ENCODE measurements around the gene SH3PXD2B. TPM values are rescaled to one million over a fixed set of nuclear protein-coding genes. Genes with fewer than 3 reads are reported as not detected.
"Not testable (repeated sequence)": the region's sequence is repeated elsewhere in the genome, so short reads cannot be mapped to it uniquely, and the experiment has no call there.

SH3PXD2B gene
- total RNA-seq, 2 donors from 2014 or later = 0.12 to 0.21 TPM

DNA sequence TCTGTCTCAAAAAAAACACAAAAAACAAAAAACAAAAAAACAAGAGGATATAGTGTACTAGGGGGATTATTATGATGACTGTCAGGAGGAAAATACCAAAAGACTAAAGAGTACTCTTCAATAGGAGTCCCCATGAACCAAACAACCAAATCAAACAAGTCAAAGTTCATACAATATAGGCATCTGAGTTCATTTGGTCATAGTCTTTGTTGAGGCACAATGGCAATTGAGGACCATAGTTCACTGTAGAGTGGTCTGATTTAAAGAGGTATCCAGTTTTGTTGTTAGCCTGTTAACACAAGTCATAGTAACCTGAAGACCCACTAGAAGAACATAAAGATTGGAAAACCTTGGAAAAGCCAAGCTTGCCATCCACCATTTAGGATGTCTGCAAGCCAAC, 159.5 kb downstream of the SH3PXD2B start:
- no peak overlapping the region for H3K4me3 Mint-ChIP-seq
- no peak overlapping the region for H3K27ac Mint-ChIP-seq

DNA sequence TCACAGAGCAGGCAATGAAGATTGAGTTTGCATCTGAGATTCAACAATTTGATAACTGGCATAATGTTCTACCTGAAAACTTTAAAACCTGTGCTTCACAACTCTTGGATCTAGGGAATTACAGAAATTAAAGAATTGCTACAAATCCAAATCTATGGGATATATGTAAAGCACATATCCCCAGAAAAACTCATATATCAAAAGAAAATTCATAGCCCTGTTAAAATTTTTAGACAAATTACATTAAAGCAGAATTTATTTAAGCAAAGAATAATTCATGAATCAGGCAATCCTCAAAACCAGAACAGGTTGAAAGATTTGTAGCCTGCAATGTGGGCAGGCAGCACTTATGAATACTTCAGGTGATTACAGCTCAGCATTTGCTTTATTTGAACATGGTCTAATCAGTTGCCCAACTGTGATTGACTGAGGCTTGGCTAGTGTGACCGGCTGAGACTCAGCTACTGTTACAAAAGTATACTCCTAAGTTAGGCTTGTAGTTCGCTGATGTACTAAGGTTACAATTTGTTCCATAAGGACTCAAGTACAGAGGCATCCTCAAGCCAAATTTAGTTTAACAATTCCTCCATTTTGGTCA, 160.5 kb downstream of the SH3PXD2B start:
- H3K27me3 Mint-ChIP-seq = peaks cover 6% of the 10 kb centered on the region
- no peaks in the 10 kb centered on the region for H3K9me3 ChIP-seq (ENCODE audit: control insufficient read depth, low read length, poor library complexity, severe bottlenecking)
- H3K4me1 Mint-ChIP-seq = peaks cover 4% of the 10 kb centered on the region
- DNase-seq = no peak
- no peak for ATAC-seq
- no peak overlapping the region for H3K4me3 Mint-ChIP-seq
- H3K27ac Mint-ChIP-seq = no peak overlapping the region
- no peaks in the 10 kb centered on the region for H3K36me3 Mint-ChIP-seq (ENCODE audit: low read depth)

More for the DNA sequence above, 159.5 kb downstream of the SH3PXD2B start:
- Mint-ChIP-seq H3K4me1 (peaks cover 4% of the 10 kb centered on the region), H3K27me3 (peaks cover 6% of the 10 kb centered on the region), H3K36me3 (ENCODE audit: low read depth) (no peaks in the 10 kb centered on the region)
- ATAC-seq (no peak), DNase-seq (no peak)
- H3K9me3 ChIP-seq (ENCODE audit: control insufficient read depth, low read length, poor library complexity, severe bottlenecking) = no peaks in the 10 kb centered on the region

DNA sequence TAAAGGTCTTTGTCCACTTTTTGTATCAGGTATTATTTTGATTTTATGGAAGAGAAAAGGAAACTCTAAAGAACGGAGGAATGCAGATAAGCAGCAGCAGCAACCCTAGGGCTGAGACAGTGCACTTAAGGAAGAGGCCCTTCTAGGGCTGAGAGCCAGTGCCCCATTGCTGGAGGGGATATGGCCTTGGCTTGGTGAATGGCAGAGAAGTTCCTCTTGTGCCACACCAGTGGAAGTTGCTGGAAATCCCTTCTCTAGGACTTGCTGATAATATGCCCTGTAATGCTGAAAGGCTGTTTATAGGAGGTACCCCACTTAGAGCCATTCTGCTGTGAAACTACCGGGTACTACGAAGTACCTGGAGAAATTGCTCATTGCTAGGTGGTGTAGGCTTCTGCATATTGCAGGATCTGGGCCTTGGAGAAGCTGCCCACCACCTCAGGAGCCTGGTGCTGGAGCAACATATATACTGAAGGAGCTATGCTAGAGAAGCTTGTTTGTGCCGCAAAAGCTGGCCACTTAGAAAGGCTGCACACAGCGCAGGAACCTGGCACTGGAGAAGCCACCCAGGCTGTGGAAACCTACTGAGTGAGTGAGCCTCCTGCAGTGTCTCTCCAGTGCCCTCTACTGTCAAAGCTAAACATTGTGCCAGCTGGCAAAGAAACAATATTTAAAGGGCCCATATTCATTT, 161.1 kb downstream of the SH3PXD2B start:
- Mint-ChIP-seq H3K27ac (peak overlapping the region; percentile 39), H3K36me3 (ENCODE audit: low read depth) (no peaks in the 10 kb centered on the region), H3K4me1 (peaks cover 4% of the 10 kb centered on the region), H3K4me3 (no peak overlapping the region), H3K27me3 (peaks cover 6% of the 10 kb centered on the region)
- DNase-seq (peak in 2 of 3 donors; percentile 27 to 34), ATAC-seq (peak; percentile 100)
- H3K9me3 ChIP-seq (ENCODE audit: control insufficient read depth, low read length, poor library complexity, severe bottlenecking) = no peaks in the 10 kb centered on the region

DNA sequence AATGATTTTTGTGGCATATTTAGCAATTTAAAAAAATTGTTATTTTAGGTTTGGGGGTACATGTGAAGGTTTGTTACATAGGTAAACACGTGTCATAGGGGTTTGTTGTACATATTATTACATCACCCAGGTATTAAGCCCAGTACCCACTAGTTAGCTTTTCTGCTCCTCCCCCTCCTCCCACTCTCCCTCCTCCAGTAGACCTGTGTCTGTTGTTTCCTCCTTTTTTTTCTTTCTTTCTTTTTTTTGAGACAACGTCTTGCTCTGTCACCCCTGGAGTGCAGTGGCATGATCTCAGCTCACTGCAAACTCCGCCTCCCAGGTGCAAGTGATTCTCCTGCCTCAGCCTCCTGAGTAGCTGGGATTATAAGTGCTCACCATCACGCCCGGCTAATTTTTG, 162.5 kb downstream of the SH3PXD2B start:
- ATAC-seq; H3K27me3 Mint-ChIP-seq; H3K9me3 ChIP-seq (ENCODE audit: control insufficient read depth, low read length, poor library complexity, severe bottlenecking); H3K27ac Mint-ChIP-seq; H3K4me3 Mint-ChIP-seq; H3K36me3 Mint-ChIP-seq (ENCODE audit: low read depth); DNase-seq; H3K4me1 Mint-ChIP-seq: not testable (repeated sequence)

DNA sequence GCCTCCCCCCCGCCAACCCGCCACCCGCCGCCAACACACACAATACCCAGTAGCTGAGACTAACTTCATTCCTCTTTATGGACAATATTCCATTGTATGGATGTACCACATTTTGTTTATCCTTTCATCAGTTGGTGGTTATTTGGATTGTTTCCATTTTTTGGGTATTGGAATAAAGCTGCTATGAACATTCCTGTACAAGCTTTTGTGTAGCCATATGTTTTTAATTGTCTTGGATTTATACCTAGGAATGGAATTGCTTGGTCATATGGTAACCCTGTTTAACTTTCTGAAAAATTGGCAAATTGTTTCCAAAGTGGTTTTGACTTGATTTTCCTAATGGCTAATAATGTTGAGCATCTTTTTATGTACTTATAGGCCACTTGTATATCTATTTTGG, 165.9 kb downstream of the SH3PXD2B start:
- no peaks in the 10 kb centered on the region for H3K9me3 ChIP-seq (ENCODE audit: control insufficient read depth, low read length, poor library complexity, severe bottlenecking)
- peaks cover 8% of the 10 kb centered on the region for H3K4me1 Mint-ChIP-seq
- no peaks in the 10 kb centered on the region for H3K36me3 Mint-ChIP-seq (ENCODE audit: low read depth)
- ATAC-seq = no peak
- H3K27ac Mint-ChIP-seq = no peak overlapping the region
- H3K27me3 Mint-ChIP-seq = no peaks in the 10 kb centered on the region
- no peak overlapping the region for H3K4me3 Mint-ChIP-seq
- no peak for DNase-seq

DNA sequence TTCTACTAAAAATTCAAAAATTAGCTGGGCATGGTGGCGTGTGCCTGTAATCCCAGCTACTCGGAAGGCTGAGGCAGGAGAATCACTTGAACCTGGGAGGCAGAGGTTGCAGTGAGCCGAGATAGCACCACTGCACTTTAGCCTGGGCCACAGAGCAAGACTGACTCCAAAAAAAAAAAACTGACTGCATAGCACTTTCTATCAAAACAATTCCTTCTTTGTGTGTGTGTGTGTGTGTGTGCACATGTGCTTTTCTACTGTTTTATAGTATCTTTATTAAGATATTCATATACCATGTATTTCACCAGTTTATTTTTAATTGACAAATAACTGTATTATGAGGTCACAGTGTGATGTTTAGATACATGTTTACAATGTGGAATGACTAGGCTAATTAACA, 167.2 kb downstream of the SH3PXD2B start:
- not testable (repeated sequence) for H3K27me3 Mint-ChIP-seq; H3K27ac Mint-ChIP-seq; H3K9me3 ChIP-seq (ENCODE audit: control insufficient read depth, low read length, poor library complexity, severe bottlenecking); H3K4me3 Mint-ChIP-seq; H3K36me3 Mint-ChIP-seq (ENCODE audit: low read depth); DNase-seq; H3K4me1 Mint-ChIP-seq; ATAC-seq

DNA sequence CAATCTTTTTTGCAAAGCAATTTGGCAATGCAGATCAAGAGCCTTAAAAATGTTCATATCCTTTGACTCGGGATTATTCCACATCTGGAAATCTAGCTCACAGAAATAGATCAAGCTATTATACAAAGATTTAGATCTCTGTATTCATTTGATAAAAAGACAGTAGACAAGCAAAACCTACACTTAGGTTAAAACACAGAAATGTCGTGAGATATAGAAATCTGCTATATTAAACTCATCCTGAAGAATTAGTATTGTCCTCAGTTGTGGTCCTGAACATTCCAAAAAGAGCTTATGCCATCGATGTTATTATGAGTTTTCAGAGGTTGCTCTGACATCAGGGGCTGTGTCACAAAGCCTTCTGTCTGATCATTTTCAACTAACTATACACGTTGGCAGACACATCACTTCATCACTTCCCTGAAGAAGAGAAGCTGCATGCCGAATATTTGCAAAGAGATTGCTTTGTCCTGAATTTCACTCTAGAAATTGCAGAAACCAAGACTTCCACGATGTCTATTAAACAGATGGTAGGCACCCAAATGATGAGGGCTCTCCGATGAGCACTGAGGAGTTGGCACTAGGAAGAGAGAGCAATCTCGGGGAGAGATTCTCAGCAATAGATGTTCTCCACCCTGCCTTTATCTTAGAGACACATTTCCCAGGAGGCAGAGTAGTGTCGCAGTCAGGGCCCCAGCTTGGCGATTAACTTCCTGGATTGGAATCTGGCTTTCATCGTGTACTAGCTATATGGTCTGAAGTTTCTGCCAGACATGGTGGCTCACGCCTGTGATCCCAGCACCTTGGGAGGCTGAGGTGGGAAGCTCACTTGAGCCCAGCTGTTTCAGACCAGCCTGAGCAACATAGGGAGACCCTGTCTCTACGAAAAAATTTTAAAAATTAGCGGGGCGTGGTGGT, 168.8 kb downstream of the SH3PXD2B start:
- DNase-seq (no peak), ATAC-seq (no peak)
- Mint-ChIP-seq H3K4me1 (peaks cover 13% of the 10 kb centered on the region), H3K36me3 (ENCODE audit: low read depth) (no peaks in the 10 kb centered on the region), H3K27me3 (no peaks in the 10 kb centered on the region), H3K27ac (no peak overlapping the region), H3K4me3 (peak overlapping the region; percentile 93)
- H3K9me3 ChIP-seq (ENCODE audit: control insufficient read depth, low read length, poor library complexity, severe bottlenecking) = no peaks in the 10 kb centered on the region

DNA sequence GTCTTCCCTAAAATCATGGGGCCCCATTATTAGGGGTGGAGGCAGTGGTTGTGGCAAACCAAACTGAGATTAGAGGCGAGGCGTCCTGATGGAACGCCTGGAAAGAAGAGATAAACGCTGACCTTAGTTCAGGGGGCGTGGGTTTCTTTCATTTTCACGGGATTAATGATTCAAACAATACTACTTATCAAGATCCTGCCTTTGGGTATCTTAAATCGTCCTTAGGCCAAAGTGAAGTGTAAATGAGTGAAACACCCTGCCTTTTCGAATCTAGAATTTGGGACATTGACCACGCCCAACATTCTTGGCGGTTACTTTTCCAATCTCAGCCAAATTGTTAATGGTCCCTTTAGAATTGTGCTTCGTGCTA, 169.7 kb downstream of the SH3PXD2B start:
- Mint-ChIP-seq H3K4me1 (peaks cover 15% of the 10 kb centered on the region), H3K4me3 (peak overlapping the region; percentile 93), H3K36me3 (ENCODE audit: low read depth) (no peaks in the 10 kb centered on the region), H3K27ac (peak overlapping the region; percentile 72), H3K27me3 (no peaks in the 10 kb centered on the region)
- DNase-seq = no peak
- no peaks in the 10 kb centered on the region for H3K9me3 ChIP-seq (ENCODE audit: control insufficient read depth, low read length, poor library complexity, severe bottlenecking)
- ATAC-seq = no peak

DNA sequence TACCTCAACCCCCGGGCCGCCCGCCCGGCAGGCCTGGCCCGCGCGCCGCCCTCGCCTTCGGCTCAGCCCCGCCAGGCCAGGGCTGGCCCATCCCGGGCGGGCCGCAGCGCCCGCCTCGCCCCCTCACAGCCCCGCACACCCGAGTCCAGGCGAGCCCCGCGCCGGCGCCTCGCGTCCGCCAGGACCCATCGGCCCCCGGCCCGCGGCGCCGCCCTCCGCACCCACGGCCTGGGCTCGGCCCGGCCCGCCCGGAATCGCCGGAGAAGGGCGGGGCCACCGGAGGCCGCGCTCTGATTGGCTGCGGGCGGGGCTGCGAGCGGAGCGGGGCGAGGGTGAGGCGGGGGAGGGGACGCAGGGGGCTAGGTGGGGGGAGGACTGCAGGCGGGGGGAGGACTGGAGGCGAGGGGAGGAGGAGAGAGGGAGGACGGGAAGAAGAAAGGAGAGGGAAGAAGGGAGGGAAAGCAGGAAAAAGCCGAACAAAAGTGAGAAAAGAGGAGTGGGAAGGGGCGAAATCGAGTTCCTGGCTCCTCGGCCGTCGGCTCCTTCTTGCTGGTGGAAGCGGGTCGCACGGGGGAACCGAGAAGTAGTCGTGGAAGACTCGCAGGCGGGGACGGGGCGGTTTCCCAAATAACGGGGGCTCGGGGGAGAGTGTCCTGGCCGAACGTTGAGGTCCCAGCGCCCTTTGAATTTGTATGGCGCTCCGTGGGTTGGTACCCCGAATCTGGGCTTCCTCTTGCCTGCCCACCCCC, 170.3 kb downstream of the SH3PXD2B start:
- Mint-ChIP-seq H3K27me3 (no peaks in the 10 kb centered on the region), H3K4me3 (peak overlapping the region; percentile 93), H3K4me1 (peaks cover 15% of the 10 kb centered on the region), H3K36me3 (ENCODE audit: low read depth) (no peaks in the 10 kb centered on the region), H3K27ac (peak overlapping the region; percentile 72)
- DNase-seq = peak; percentile 59 to 71 (median 70)
- H3K9me3 ChIP-seq (ENCODE audit: control insufficient read depth, low read length, poor library complexity, severe bottlenecking) = no peaks in the 10 kb centered on the region
- ATAC-seq = peak; percentile 89

DNA sequence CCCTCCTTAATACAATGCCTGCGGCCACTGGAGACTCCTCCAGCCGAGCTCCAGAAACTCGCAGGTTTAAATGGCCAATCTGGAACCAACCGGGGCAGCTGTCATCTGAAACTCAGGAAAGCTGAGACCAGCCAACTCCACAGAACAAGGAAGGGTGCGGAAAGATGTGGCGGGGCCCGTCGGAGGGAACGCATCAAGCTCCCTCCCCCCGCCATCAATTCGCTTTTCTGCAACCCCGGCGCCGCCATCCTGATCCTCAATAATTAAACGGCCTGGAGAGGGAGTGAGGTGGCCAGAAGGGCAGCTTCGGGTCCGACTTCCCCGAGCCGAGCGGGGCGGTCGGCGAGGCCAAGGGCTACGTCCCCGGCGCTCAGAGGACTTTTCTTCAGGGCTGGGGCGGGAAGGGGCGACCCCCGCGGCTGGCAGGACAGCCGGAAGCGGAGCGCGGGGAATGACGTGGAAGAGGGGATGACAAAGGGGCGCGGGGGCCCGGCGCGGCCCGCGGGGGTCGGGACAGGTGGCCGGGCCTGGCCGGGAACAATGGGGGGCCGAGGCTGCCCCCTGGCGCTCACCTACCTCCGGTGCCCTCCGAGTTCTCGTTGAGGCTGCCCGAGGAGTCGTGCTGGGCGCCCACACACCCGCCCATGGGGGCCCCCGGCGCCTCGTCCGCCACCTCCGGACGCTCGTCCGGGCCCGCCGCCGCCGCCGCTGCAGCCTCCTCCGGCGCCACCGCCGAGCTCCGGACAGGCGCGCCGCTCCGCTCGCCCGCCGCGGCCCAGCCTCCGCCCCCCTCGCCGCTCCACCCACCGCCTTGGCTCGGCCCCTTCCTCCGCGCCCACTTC, 171.1 kb downstream of the SH3PXD2B start, which contains the start of gene UBTD2:
TSS of gene UBTD2 (minus strand) at position 745 of the 842 bp plus-strand sequence. CDS start at position 646, 99 bp downstream.
- Mint-ChIP-seq H3K4me3 (peak within 1 kb of the TSS; percentile 93), H3K4me1 (peaks cover 16% of the 10 kb centered on the region), H3K27me3 (no peaks in the 10 kb centered on the region), H3K27ac (peak within 1 kb of the TSS; percentile 72), H3K36me3 (ENCODE audit: low read depth) (no peaks in the 10 kb centered on the region)
- DNase-seq (peak; percentile 53 to 70 (median 64)), ATAC-seq (peak; percentile 85)
- no peaks in the 10 kb centered on the region for H3K9me3 ChIP-seq (ENCODE audit: control insufficient read depth, low read length, poor library complexity, severe bottlenecking)

DNA sequence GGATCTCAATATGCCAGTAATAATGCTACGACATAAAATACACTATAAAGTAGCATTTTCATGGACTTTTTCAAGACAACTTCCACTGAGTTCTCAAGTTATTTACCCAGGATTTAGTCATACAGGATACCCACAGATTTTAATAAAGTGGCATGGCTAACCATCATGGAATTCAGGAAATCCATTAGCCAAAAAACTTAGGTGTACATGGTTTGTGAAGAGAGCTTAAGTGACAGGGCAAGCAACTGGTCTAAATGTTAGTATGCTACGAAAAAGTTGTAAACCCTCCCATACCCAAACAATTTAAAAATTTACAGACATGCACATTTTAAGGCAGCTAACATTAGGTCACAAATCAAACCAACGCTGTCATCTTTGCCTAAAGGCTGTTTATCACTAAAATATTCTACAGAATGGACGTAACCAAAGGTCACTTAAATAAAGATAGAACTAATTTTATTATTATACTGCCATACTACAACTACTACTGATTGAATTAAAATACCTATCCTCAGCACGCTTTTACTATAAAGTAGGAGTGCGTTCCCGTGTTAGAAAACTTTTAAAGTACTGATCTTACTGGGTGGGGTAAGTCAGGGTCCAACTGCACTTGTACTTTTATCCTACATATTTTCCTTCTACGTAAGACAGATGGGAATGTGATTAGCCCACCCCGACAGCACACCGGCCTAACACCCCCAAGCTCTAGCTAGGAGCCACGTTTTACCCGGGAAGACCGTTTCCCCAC, 171.9 kb downstream of the SH3PXD2B start:
- H3K9me3 ChIP-seq (ENCODE audit: control insufficient read depth, low read length, poor library complexity, severe bottlenecking) = no peaks in the 10 kb centered on the region
- peak overlapping the region; percentile 93 for H3K4me3 Mint-ChIP-seq
- ATAC-seq (no peak), DNase-seq (no peak)
- H3K27me3 Mint-ChIP-seq = no peaks in the 10 kb centered on the region
- no peaks in the 10 kb centered on the region for H3K36me3 Mint-ChIP-seq (ENCODE audit: low read depth)
- peak overlapping the region; percentile 9 for H3K27ac Mint-ChIP-seq
- peaks cover 20% of the 10 kb centered on the region for H3K4me1 Mint-ChIP-seq
